ENCODE measurements around the gene TIMP2.
"Not testable (repeated sequence)": the region's sequence is repeated elsewhere in the genome, so short reads cannot be mapped to it uniquely, and the experiment has no call there.

The TIMP2 gene

GRCh38 chr17:78910497-78911284 lies 14.5 kb downstream of the TIMP2 start:
- TF ChIP-seq SUZ12 (IDR thresholded peaks at IDR 0.05; ENCODE audit: extremely low read depth, insufficient read depth, insufficient read length) (no peak), ZNF274 (IDR thresholded peaks at IDR 0.05; ENCODE audit: low read depth, low read length) (no peak), YY1 (IDR thresholded peaks at IDR 0.05; ENCODE audit: insufficient read depth, insufficient read length) (no peak)
- Histone ChIP-seq H3K27me3 (ENCODE audit: insufficient read depth, insufficient read length) (no peaks in the 10 kb centered on the region), H3K9me3 (ENCODE audit: insufficient read depth, low read length) (no peaks in the 10 kb centered on the region), H3K9ac (ENCODE audit: insufficient read length, low read depth) (no peak overlapping the region), H3K36me3 (ENCODE audit: insufficient read depth, insufficient read length, low read length) (peaks cover 1% of the 10 kb centered on the region), H3K4me1 (ENCODE audit: insufficient read depth, insufficient read length) (peaks cover 1% of the 10 kb centered on the region), H3K4me3 (ENCODE audit: insufficient read length, low read depth) (no peak overlapping the region)
- DNase-seq (ENCODE audit: low read depth, low spot score), result no peak

- TF ChIP-seq YY1 (IDR thresholded peaks at IDR 0.05; ENCODE audit: insufficient read depth, insufficient read length) (no peak), ZNF274 (IDR thresholded peaks at IDR 0.05; ENCODE audit: low read depth, low read length) (no peak), SUZ12 (IDR thresholded peaks at IDR 0.05; ENCODE audit: extremely low read depth, insufficient read depth, insufficient read length) (no peak)
- H3K27me3 ChIP-seq (ENCODE audit: insufficient read depth, insufficient read length), result no peaks in the 10 kb centered on the region
Observed at GRCh38 chr17:78908426-78908825, 16.8 kb downstream of the TIMP2 start.

DNA sequence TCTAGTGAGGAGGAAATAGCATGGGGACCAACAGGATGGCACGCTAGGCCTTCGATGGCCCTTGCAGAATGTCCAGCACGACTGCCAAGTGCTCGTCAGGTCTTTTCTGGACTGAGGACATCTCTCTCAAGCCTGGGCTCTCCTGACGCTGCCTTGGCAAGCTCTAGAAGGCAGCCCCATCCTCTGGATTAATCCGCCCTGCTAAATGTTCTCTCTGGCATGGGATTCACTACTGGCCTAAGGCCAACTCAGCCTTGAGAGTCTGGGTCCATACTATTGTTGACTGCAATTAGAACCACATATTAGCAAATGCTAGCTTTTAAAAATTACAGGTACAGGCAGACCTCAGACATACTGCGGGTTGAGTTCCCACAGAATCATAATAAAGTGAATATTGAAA lies 19.6 kb downstream of the TIMP2 start:
- H3K27me3 ChIP-seq (ENCODE audit: insufficient read depth, insufficient read length), result no peaks in the 10 kb centered on the region
- H3K9ac ChIP-seq (ENCODE audit: insufficient read length, low read depth), result no peak overlapping the region
- peaks cover 35% of the 10 kb centered on the region for H3K36me3 ChIP-seq (ENCODE audit: insufficient read depth, insufficient read length, low read length)
- peaks cover 9% of the 10 kb centered on the region for H3K4me1 ChIP-seq (ENCODE audit: insufficient read depth, insufficient read length)
- no peaks in the 10 kb centered on the region for H3K9me3 ChIP-seq (ENCODE audit: insufficient read depth, low read length)
- DNase-seq (ENCODE audit: low read depth, low spot score), result no peak
- H3K4me3 ChIP-seq (ENCODE audit: insufficient read length, low read depth), result no peak overlapping the region
- TF ChIP-seq YY1 (IDR thresholded peaks at IDR 0.05; ENCODE audit: insufficient read depth, insufficient read length), result no peak
- no peak for TF ChIP-seq ZNF274 (IDR thresholded peaks at IDR 0.05; ENCODE audit: low read depth, low read length)
- no peak for TF ChIP-seq SUZ12 (IDR thresholded peaks at IDR 0.05; ENCODE audit: extremely low read depth, insufficient read depth, insufficient read length)

More at GRCh38 chr17:78908426-78908825, 16.8 kb downstream of the TIMP2 start:
- Histone ChIP-seq H3K4me3 (ENCODE audit: insufficient read length, low read depth) (no peak overlapping the region), H3K4me1 (ENCODE audit: insufficient read depth, insufficient read length) (peaks cover 5% of the 10 kb centered on the region), H3K9ac (ENCODE audit: insufficient read length, low read depth) (no peak overlapping the region), H3K36me3 (ENCODE audit: insufficient read depth, insufficient read length, low read length) (peaks cover 10% of the 10 kb centered on the region), H3K9me3 (ENCODE audit: insufficient read depth, low read length) (no peaks in the 10 kb centered on the region)
- no peak for DNase-seq (ENCODE audit: low read depth, low spot score)

DNA sequence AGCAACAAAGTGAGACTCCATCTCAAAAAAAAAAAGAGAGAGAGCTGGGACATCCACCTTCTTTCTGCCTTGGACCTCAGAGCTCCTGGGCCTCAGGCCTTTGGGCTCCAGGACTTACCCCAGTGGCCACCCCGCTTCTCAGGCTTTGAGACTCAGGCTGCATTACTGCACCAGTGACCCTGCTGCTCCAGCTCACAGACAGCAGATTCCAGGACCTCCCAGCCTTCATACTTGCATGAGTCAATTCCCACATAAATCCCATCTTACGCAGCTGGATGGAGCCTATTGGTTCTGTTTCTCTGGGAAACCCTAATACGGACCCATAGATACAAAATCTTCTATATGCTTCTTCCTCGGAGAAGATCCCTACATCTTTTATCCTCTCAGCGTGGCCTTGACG lies 20.1 kb downstream of the TIMP2 start:
- DNase-seq (ENCODE audit: low read depth, low spot score), result no peak
- no peaks in the 10 kb centered on the region for H3K9me3 ChIP-seq (ENCODE audit: insufficient read depth, low read length)
- no peaks in the 10 kb centered on the region for H3K27me3 ChIP-seq (ENCODE audit: insufficient read depth, insufficient read length)
- TF ChIP-seq YY1 (IDR thresholded peaks at IDR 0.05; ENCODE audit: insufficient read depth, insufficient read length) (no peak), SUZ12 (IDR thresholded peaks at IDR 0.05; ENCODE audit: extremely low read depth, insufficient read depth, insufficient read length) (no peak), ZNF274 (IDR thresholded peaks at IDR 0.05; ENCODE audit: low read depth, low read length) (no peak)
- no peak overlapping the region for H3K9ac ChIP-seq (ENCODE audit: insufficient read length, low read depth)
- H3K36me3 ChIP-seq (ENCODE audit: insufficient read depth, insufficient read length, low read length), result peaks cover 37% of the 10 kb centered on the region
- no peak overlapping the region for H3K4me3 ChIP-seq (ENCODE audit: insufficient read length, low read depth)
- H3K4me1 ChIP-seq (ENCODE audit: insufficient read depth, insufficient read length), result peaks cover 9% of the 10 kb centered on the region

- H3K36me3 ChIP-seq (ENCODE audit: insufficient read depth, insufficient read length, low read length), result peaks cover 37% of the 10 kb centered on the region
- H3K4me1 ChIP-seq (ENCODE audit: insufficient read depth, insufficient read length), result peaks cover 10% of the 10 kb centered on the region
- H3K27me3 ChIP-seq (ENCODE audit: insufficient read depth, insufficient read length), result no peaks in the 10 kb centered on the region
- TF ChIP-seq ZNF274 (IDR thresholded peaks at IDR 0.05; ENCODE audit: low read depth, low read length) (no peak), SUZ12 (IDR thresholded peaks at IDR 0.05; ENCODE audit: extremely low read depth, insufficient read depth, insufficient read length) (no peak), YY1 (IDR thresholded peaks at IDR 0.05; ENCODE audit: insufficient read depth, insufficient read length) (no peak)
- H3K9ac ChIP-seq (ENCODE audit: insufficient read length, low read depth), result no peak overlapping the region
- no peak for DNase-seq (ENCODE audit: low read depth, low spot score)
- H3K4me3 ChIP-seq (ENCODE audit: insufficient read length, low read depth), result no peak overlapping the region
- H3K9me3 ChIP-seq (ENCODE audit: insufficient read depth, low read length), result no peaks in the 10 kb centered on the region
Observed at GRCh38 chr17:78904371-78904770, 20.8 kb downstream of the TIMP2 start.

- peaks cover 18% of the 10 kb centered on the region for H3K4me1 ChIP-seq (ENCODE audit: insufficient read depth, insufficient read length)
- H3K9me3 ChIP-seq (ENCODE audit: insufficient read depth, low read length), result no peaks in the 10 kb centered on the region
- no peaks in the 10 kb centered on the region for H3K27me3 ChIP-seq (ENCODE audit: insufficient read depth, insufficient read length)
- peaks cover 39% of the 10 kb centered on the region for H3K36me3 ChIP-seq (ENCODE audit: insufficient read depth, insufficient read length, low read length)
- H3K4me3 ChIP-seq (ENCODE audit: insufficient read length, low read depth), result no peak within 1 kb of the TSS
- no peak within 1 kb of the TSS for H3K9ac ChIP-seq (ENCODE audit: insufficient read length, low read depth)
- TF ChIP-seq YY1 (IDR thresholded peaks at IDR 0.05; ENCODE audit: insufficient read depth, insufficient read length) (no peak), ZNF274 (IDR thresholded peaks at IDR 0.05; ENCODE audit: low read depth, low read length) (no peak), SUZ12 (IDR thresholded peaks at IDR 0.05; ENCODE audit: extremely low read depth, insufficient read depth, insufficient read length) (no peak)
- no peak for DNase-seq (ENCODE audit: low read depth, low spot score)
Observed at GRCh38 chr17:78903101-78903779, 21.9 kb downstream of the TIMP2 start, which contains the start of gene CEP295NL. CEP295NL (minus strand) TSS chr17:78903201; CDS start chr17:78901828, 1,373 bp downstream.

DNA sequence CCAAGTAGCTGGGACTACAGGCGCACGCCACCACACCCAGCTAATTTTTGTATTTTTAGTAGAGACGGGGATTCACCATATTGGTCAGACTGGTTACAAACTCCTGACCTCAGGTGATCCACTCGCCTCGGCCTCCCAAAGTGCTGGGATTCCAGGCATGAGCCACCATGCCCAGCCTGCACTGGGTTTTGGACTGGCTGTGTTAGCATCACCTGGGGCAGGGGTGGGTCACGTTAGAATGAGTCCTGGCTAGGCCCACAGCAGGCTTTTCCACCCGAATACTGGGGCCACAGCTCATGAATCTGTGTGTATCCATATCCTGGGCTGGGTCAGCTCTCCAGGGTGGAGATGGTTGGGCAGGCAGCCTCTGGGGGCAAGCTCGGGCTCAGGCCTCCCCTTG lies 23.0 kb downstream of the TIMP2 start:
- H3K9me3 ChIP-seq (ENCODE audit: insufficient read depth, low read length); H3K9ac ChIP-seq (ENCODE audit: insufficient read length, low read depth); DNase-seq (ENCODE audit: low read depth, low spot score); H3K27me3 ChIP-seq (ENCODE audit: insufficient read depth, insufficient read length); H3K4me3 ChIP-seq (ENCODE audit: insufficient read length, low read depth): not testable (repeated sequence)
- peaks cover 23% of the 10 kb centered on the region for H3K4me1 ChIP-seq (ENCODE audit: insufficient read depth, insufficient read length)
- peaks cover 49% of the 10 kb centered on the region for H3K36me3 ChIP-seq (ENCODE audit: insufficient read depth, insufficient read length, low read length)

All from NT2/D1 (cell line).